Endometrium (tissue), 2 donors: ENCODE measurements around the gene SBF1.

Source experiments
- FAIRE-seq: peaks from 2 replicates; lab custom pipeline; 2012; peaks lifted over from hg19 to GRCh38; lab: Jason Lieb, UNC
- donor health status: control.
- donor health status: control.

The SBF1 gene

DNA sequence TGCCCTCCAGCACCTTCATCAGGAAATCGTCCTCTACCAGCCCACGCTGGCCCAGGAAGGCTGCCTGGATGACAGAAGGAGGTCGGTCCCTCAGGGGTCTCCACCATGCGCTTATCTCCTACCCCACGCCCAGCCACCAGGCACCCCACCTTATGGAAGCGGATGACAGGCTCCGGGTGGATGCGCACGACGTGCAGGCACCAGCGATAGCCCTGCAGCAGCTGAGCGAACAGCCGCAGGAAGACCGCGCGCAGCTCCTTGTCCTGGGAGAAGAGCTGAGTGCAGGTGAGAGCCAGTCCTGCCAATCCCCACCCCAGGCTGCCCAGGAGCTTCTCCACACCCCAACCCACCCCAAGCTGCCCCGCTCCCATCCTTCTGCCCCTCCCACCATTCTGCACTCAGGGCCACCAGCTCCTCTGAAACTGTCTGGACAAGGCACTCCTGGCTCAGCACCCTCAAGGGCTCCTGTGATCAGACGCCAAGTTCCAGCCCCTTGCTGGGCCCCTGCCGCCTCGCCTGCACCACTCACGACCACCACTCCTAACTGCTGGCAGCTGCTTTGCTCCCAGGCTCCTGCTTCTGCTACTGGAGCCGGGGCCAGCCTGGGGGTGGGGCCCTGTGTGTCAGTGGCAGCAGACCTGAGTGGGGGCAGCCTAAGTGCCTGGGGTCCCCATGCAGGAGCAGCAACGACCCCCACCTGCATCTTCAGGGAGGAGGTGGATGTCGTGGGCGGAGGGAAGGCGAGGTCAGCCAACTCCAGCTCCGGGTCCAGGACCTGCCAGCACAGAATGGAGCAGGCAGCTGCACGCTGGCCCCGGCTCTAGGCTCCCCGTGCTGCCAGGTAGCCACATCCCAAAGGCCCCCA is 9.5 kb downstream of the SBF1 start:
- no peak for FAIRE-seq

DNA sequence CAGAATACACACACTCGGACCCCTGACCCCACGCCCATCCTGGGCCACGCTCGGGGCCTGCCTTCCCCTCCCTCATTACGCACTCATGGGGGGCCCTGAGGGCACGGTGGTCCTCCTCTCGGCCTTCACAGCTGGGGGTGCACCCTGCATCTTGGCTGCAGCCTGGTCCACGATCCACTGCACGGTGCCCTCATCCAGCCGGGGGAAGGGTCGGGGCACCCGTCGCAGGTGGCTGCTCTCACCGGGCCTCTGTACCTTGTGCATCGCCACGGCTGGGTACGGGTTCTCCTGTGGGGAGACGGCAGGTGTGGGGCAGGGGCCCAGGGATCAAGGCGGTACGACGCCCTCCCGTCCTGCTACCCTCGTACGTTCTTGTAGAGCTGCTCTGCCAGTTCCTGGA is 10.4 kb downstream of the SBF1 start:
- FAIRE-seq, result no peak

DNA sequence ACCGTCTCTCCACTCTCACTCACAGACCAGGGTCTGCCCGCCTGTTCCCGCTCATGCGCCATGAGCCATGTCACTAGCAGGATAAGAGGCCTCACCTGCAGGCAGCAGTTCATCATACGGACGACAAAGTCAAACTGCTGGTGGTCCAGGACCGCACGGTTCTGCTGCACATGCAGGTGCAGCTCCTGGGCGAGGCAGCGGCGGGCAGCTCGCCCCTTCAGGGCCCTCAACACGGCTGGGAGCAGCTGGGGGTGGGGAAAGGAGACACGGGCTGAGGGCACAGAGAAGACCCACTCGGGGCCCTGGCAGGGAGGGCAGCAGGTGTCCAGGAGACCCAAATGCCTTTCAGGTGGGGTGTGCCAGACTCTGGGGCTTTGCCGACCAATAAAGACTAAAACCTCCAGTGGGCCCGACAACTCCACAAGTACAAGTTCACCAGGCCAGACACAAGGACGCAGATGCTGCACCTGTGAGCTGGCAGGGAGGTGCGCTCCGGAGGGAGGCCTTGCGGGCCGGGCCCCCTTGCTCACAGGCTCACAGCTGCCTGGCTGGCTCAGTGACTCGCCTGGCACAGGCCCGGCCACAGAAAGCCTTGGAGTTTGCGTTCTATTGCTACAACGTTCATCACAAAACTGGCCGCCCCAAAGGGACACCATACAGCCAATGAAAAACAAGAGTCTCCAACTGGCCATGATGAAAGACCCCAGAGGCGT is 11.5 kb downstream of the SBF1 start:
- FAIRE-seq, result no peak

- no peak for FAIRE-seq
Observed at GRCh38 chr22:50461979-50462540, 12.8 kb downstream of the SBF1 start.

DNA sequence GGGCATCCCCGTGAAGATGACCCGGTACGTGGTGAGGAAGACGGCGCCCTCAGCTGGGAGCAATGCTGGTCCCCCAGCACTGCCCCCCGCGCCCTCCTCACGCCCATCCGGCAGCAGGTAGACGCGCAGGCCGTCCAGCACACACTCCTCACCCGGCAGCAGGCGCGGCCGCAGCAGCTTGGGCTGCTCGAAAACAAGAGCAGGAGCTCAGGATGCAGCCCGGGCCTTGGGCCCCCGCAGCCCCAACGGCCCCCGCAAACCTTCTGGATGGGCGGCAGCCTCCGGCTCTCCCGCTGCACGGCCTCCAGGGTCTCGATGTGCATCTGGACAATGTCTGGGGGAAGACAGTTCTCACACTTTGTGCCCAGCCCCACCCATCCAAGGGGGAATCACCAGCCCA is 13.3 kb downstream of the SBF1 start:
- no peak for FAIRE-seq

DNA sequence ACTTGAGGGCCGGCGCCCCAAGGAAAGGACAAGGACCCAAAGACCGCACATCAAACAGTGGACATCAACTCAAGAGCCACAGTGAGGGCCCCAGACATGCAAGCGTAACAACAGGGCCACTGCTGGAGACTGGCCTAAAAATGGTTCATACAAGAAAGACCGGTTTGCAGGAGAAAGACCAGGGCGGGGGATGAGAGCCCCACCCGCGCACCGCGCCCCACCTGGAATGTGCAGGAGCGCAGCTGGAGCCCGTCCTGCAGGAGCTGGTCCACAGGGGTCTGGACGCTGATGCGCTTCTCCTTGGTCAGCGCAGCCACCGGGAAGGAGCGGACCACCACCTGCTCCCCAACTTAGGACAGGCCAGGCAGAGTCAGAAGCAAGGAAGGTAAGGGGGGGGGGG is 13.9 kb downstream of the SBF1 start:
- FAIRE-seq, result no peak

GRCh38 chr22:50459496-50460140 is 15.2 kb downstream of the SBF1 start:
- no peak for FAIRE-seq

DNA sequence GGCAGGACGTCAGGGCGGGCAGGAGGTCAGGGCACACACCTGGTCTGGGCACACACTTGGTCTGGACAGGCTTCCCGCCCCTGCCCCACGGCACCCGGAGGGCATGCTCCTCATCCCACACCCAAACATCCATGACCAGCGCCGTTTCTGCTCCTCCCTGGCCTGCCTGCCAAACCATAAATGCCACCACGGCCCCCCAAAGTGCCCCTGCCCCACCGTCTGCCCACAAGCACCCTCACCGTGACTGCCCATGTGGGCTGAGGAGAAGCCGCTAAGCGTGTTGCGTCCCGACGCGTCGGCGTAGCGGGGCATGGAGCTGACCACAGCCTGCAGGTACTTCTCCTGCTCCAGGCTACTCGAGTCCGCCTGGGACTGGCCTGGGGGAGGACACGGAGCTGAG is 15.8 kb downstream of the SBF1 start:
- no peak for FAIRE-seq

DNA sequence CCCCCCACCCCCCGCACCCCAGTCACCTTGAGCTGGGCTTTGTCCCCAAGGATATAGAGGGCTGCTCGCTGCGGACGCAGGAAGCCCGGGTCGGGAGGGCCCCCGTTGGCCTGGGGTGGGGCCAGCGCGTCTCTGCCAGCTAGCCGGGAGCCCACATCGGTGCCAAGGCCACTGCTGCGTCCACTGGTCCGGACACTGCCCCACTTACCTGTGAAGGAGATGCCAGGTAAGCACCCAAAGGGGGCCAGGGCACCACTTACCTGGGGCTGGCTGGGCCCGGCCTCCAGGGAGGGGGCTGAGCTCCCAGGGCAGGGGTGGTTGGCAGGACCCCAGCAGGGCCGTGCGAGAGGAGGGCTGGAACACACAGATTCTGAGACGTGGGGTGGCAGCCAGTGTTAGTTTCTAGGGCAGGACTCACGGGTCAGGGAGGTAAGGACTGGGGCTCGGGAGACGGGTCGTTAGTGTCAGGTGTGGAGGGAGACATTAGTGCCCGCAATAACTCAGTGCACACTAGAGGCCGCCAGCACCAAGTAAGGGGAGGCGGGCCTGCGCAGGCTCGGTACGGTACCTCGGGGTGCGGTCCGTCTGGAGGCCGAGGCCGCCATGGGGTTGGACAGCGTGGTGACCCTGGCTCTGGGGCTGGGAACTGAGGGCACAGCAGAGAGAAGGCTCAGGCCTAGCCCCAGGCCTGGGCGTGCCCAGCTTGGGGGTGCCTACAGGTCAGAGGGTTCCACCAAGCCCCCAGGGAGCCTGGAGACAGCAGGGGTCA is 18.2 kb downstream of the SBF1 start:
- FAIRE-seq, result no peak

DNA sequence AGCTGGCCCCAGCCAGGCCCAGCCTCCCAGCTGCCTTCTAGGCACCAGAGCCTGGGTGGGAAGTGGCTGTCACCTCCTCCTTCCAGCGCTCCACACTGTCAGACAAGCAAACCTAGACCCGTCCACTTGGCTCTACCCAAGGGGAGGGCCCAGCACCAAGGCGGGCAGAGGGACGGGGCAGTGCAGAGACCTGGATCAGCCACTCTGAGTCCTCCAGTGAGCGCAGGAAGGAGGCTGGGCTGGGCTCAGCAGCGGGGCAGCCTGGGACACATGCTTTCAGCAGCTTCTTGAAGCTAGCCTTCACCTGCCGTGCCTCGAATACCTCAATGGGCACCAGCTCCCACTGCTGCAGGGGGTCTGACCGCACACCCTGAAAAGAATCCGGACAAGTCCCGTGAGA is 18.8 kb downstream of the SBF1 start:
- FAIRE-seq, result no peak

- FAIRE-seq, result no peak
Observed at GRCh38 chr22:50455201-50455600, 19.6 kb downstream of the SBF1 start.

DNA sequence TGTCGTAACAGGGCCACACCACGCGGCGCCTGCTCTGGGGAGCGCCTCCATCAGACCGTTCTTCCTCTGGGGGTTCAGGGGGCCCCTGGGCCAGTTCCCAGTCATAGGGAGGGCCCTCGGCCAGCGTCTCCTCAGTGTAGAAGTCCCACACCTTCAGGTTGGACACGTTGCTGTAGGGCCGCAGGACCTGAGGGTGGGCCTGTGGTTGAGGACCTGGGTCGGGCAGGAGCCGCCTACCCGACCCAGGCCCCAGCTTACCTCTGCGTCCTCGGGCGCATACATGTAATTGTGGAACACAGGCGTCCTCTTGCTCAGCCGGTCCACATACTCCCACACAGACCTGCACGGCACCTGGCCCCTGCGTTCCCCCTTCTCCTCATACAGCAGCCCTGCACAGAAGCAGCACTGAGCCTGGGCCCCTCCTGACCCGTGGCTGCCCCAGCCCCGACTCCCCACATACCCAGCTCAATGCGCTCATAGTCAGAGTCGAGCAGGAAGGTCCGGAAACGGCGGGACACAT is 20.2 kb downstream of the SBF1 start:
- FAIRE-seq, result no peak

GRCh38 chr22:50452649-50453048 is 22.2 kb downstream of the SBF1 start:
- FAIRE-seq, result no peak

DNA sequence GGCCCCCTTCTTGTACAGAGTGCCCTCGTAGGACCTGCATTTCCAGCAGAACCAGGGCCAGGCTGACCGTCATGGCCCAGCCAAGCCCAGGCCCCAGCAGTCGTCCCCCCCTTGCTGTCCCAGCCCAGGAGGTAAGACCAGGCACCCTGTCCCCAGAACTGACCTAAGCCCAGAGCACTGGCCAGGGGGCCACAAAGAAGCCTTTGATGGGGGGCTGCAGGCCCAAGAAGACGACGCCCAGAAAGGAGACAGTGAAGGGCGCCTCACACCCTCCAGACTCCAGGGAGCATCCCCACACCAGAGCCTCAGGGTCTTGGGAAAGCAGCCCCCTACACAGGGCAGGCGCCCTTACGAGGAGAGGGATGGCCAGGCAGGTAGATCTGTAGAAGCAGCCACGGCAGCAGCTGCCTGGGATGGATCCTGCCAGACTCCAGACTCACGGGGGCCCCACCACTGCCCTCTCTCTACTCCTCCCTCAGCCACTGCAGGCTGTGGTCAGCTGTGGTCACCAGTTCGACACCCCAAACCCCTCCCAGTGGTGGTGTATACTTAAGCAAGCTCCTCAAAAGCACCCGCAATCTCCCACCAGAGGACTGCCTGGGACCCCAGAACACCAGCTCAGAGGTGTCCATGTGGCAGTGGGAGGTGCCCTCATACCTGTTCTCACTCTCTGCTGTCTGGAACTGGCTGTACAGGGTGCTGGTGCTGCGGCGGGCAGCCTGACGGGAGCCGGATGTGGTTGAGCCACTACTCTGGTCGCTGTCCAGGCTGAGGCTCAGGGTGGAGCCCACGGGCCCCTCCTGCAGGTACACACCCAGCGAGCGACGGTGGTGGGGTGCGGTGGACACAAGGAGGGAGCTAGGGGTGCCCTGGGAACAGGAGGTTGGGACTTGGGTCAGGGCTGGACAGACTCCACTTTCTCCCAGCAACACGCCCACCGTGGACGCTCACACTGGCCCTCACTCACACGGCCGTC is 27.0 kb downstream of the SBF1 start:
- FAIRE-seq, result no peak

- FAIRE-seq, result no peak
Observed at GRCh38 chr22:50446708-50447575, 27.9 kb downstream of the SBF1 start.

DNA sequence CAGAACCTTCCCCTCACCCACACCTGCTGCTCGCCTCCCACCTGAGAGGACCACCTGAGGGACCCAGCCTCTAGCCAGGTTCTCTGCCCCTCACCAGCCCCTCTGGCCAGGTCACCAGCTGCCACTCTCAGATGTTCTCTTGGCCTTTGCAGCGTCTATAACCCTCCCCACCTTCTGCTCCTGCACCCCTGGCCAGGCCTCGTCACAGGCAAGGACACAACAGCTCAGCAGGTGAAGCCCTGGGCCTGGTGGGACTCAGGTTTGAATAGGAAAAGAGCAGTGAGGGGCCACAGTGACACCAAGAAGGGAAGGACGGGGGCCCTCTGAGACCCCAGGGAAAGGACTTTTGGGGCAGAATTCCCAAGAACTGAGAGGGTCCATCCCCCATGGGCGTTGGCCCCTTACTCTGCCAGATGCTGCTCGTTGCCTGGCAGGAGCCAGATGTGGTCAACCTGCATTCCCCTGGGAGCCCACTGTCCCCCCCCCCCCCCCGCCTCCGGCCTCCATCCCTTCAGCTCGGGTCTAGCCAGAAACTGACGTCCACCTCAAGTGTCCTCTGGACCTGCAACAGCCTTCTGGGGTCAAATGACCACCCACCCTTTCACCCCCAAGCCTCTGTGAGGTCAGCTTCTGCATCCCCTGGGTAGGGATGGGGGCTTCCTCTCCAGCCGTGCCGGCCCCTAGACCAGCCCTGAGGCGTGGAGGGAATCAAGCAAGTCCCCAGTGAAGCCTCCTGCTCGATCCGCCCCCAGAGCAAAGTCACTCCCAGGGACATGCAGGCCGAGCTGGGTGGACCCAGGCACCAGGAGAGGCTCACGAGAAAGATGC is 28.7 kb downstream of the SBF1 start:
- FAIRE-seq, result no peak

DNA sequence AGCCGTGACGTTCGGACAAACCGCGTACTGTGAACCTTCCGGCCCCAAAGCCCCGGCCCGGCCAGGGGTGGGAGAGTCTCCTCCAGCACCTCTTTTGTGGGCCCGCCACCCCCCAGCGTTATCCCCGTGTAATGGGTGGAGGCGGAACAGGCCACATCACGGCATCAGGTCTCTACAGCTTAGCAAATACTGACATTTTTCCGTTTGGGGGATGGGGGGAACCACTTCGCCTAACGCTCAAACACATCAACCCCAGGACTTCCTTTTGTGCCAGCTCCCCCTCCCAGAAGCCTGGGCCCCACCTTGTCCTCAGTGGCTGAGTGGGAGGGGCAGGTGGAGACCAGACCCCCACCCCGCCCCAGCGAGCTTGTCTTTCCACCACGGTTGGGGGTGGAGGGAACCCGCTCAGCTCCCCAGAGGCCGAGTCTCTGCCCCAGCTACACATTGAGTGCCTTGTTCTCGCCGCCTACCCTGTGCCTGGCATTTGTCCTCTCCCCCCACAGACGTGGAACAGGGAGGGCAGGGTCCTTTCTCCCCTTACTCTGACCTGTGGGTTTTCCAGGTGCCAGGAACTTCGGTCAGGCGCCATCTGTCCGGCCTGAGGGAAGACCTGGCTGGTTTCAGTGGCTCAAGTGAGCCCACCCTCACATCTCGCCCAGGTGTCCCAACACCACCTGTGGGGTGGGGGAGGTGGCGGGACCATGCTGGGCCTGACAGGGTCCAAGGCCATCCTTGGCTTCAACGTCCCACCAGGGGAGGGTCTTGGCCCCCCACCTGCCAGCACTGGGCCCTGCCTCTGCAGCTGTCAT is 29.6 kb downstream of the SBF1 start:
- no peak for FAIRE-seq

DNA sequence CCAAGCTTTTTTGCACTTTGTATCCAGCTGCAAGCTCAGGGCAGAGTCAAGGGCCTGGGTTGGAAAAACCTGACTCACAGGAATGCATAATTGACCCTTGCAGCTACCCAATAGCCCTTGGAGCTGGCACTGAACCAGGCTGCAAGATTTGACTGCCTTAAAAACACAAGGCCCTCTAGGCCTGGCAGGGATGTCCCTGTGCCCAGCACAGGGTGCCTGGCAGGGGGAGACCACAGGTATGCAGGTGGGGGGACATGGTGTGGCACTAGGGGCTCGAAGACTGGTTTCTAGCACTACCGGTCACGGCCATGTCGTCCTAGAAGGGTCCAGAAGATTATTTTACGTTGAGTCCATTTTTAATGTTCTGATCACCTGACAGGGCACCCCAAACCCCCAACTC is 30.2 kb downstream of the SBF1 start:
- no peak for FAIRE-seq
